DND-41 (cell line): ENCODE data around the gene STK25.

Experiments
- EZH2 ChIP-seq: IDR thresholded peaks from 3 replicates; pipeline ENCODE4 v1.6.1; 2012; ENCODE audit warnings: borderline replicate concordance, low read depth, mild to moderate bottlenecking, moderate library complexity, low read length, inconsistent platforms; ENCODE audit not compliant: severe bottlenecking
- TF ChIP-seq, protein P1 (sequence below): IDR thresholded peaks from 2 replicates; pipeline ENCODE4 v1.5.1; 2012; ENCODE audit warnings: borderline replicate concordance, low read length, moderate library complexity, mild to moderate bottlenecking; ENCODE audit not compliant: poor library complexity, severe bottlenecking; ENCODE audit errors: extremely low read depth

DNA sequence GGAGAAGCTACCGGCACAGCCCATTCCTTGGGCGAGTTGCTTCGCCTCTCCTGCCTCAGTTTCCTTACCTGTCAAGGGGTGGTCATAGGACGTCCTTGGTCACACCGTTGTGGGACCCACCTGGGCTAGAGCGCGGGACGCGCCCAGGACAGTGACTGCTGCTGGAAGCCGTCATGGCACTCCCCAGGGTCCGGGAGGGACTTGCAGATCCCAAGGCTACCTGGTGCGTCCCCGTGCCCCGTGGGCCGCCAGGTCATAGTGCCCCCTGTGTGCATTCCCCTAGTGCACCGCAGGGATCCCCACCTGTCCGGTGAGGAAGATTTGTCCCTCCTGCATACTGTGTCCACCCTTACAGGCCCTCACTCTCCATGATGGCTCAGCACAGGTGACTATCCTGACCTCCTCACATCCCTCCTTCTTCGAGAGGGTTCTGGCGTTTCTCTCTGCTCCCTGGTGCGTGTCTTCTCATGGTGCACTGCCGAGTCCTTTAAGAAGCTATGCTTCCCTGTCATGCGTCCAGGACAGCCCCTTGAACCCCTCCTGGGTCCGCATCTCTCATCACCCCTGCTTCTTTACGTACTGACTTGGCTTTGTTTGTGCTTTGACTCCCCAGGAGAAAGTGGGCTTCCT lies 886 bp upstream of the STK25 start:
- TF ChIP-seq, protein P1, sequence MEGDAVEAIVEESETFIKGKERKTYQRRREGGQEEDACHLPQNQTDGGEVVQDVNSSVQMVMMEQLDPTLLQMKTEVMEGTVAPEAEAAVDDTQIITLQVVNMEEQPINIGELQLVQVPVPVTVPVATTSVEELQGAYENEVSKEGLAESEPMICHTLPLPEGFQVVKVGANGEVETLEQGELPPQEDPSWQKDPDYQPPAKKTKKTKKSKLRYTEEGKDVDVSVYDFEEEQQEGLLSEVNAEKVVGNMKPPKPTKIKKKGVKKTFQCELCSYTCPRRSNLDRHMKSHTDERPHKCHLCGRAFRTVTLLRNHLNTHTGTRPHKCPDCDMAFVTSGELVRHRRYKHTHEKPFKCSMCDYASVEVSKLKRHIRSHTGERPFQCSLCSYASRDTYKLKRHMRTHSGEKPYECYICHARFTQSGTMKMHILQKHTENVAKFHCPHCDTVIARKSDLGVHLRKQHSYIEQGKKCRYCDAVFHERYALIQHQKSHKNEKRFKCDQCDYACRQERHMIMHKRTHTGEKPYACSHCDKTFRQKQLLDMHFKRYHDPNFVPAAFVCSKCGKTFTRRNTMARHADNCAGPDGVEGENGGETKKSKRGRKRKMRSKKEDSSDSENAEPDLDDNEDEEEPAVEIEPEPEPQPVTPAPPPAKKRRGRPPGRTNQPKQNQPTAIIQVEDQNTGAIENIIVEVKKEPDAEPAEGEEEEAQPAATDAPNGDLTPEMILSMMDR = no peak
- no peak for TF ChIP-seq EZH2
